ENCODE data around the gene TBC1D7. TPM values are rescaled to one million over a fixed set of nuclear protein-coding genes. Genes with fewer than 3 reads are reported as not detected.

Gene TBC1D7
- total RNA-seq, 1 experiment from 2014 or later = 152 TPM

- TF ChIP-seq, protein P1, sequence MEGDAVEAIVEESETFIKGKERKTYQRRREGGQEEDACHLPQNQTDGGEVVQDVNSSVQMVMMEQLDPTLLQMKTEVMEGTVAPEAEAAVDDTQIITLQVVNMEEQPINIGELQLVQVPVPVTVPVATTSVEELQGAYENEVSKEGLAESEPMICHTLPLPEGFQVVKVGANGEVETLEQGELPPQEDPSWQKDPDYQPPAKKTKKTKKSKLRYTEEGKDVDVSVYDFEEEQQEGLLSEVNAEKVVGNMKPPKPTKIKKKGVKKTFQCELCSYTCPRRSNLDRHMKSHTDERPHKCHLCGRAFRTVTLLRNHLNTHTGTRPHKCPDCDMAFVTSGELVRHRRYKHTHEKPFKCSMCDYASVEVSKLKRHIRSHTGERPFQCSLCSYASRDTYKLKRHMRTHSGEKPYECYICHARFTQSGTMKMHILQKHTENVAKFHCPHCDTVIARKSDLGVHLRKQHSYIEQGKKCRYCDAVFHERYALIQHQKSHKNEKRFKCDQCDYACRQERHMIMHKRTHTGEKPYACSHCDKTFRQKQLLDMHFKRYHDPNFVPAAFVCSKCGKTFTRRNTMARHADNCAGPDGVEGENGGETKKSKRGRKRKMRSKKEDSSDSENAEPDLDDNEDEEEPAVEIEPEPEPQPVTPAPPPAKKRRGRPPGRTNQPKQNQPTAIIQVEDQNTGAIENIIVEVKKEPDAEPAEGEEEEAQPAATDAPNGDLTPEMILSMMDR (IDR thresholded peaks at IDR 0.05; ENCODE audit: insufficient read depth in 1 of 2, low read depth in 1 of 2, low read length in 1 of 2, severe bottlenecking in 1 of 2, unreplicated experiment in 1 of 2) = no peak
- H3K4me1 Mint-ChIP-seq (ENCODE audit: low read depth, unreplicated experiment) = peaks cover 24% of the 10 kb centered on the region
Measured at GRCh38 chr6:13314806-13315205, 13.5 kb downstream of the TBC1D7 start.

GRCh38 chr6:13311155-13311554, 17.2 kb downstream of the TBC1D7 start:
- peaks cover 31% of the 10 kb centered on the region for H3K4me1 Mint-ChIP-seq (ENCODE audit: low read depth, unreplicated experiment)

More at GRCh38 chr6:13314806-13315205, 13.5 kb downstream of the TBC1D7 start:
- Mint-ChIP-seq H3K4me3 (ENCODE audit: unreplicated experiment) (no peak overlapping the region), H3K27me3 (ENCODE audit: insufficient read depth, unreplicated experiment) (no peaks in the 10 kb centered on the region), H3K36me3 (ENCODE audit: insufficient read depth, unreplicated experiment) (peaks cover 96% of the 10 kb centered on the region), H3K27ac (ENCODE audit: unreplicated experiment) (no peak overlapping the region), H3K9me3 (ENCODE audit: unreplicated experiment) (no peaks in the 10 kb centered on the region)
- Histone ChIP-seq H3K36me3 (ENCODE audit: control insufficient read depth, insufficient read depth, low read length) (no peaks in the 10 kb centered on the region), H3K4me3 (ENCODE audit: low read depth, low read length) (no peak overlapping the region), H3K4me1 (peaks cover 55% of the 10 kb centered on the region), H3K9me3 (peaks cover 3% of the 10 kb centered on the region; the same call in 1 of the 2 replicates), H3K27me3 (replicated peaks; ENCODE audit: control insufficient read depth, insufficient read depth, low read length) (no peaks in the 10 kb centered on the region)
- POLR2A ChIA-PET = no interaction called here
- BruUV-seq (replicated peaks) = no TSS peak
- no peak for DNase-seq
- intact Hi-C loops (cut with micrococcal nuclease; ENCODE audit: unreplicated experiment) = no loop called here
- CTCF ChIA-PET = no interaction called here

GRCh38 chr6:13308332-13308731, 20.0 kb downstream of the TBC1D7 start:
- Histone ChIP-seq H3K9me3 (no peaks in the 10 kb centered on the region), H3K4me3 (ENCODE audit: low read depth, low read length) (no peak overlapping the region), H3K36me3 (ENCODE audit: control insufficient read depth, insufficient read depth, low read length) (peaks cover 3% of the 10 kb centered on the region; the same call in 1 of the 2 replicates), H3K4me1 (peaks cover 28% of the 10 kb centered on the region), H3K27me3 (replicated peaks; ENCODE audit: control insufficient read depth, insufficient read depth, low read length) (no peaks in the 10 kb centered on the region)
- H3K9me3 Mint-ChIP-seq (ENCODE audit: unreplicated experiment) = no peaks in the 10 kb centered on the region
- no peaks in the 10 kb centered on the region for H3K27me3 Mint-ChIP-seq (ENCODE audit: insufficient read depth, unreplicated experiment)
- DNase-seq = no peak
- H3K27ac Mint-ChIP-seq (ENCODE audit: unreplicated experiment) = no peak overlapping the region
- BruUV-seq (replicated peaks) = no TSS peak
- ChIA-PET POLR2A (interaction anchor here (1.1 kb wide), 1 partner anchor 20 kb away, joined by 4 read pairs; the partner anchor contains the start of gene TBC1D7), CTCF (no interaction called here)
- intact Hi-C loops (cut with micrococcal nuclease; ENCODE audit: unreplicated experiment) = no loop called here
- H3K36me3 Mint-ChIP-seq (ENCODE audit: insufficient read depth, unreplicated experiment) = peaks cover 100% of the 10 kb centered on the region
- H3K4me1 Mint-ChIP-seq (ENCODE audit: low read depth, unreplicated experiment) = peaks cover 33% of the 10 kb centered on the region
- TF ChIP-seq, protein P1 (IDR thresholded peaks at IDR 0.05; ENCODE audit: insufficient read depth in 1 of 2, low read depth in 1 of 2, low read length in 1 of 2, severe bottlenecking in 1 of 2, unreplicated experiment in 1 of 2) = no peak
- no peak overlapping the region for H3K4me3 Mint-ChIP-seq (ENCODE audit: unreplicated experiment)

More at GRCh38 chr6:13311155-13311554, 17.2 kb downstream of the TBC1D7 start:
- Histone ChIP-seq H3K4me1 (peaks cover 37% of the 10 kb centered on the region), H3K36me3 (ENCODE audit: control insufficient read depth, insufficient read depth, low read length) (peaks cover 3% of the 10 kb centered on the region; the same call in 1 of the 2 replicates), H3K9me3 (no peaks in the 10 kb centered on the region), H3K27me3 (replicated peaks; ENCODE audit: control insufficient read depth, insufficient read depth, low read length) (no peaks in the 10 kb centered on the region), H3K4me3 (ENCODE audit: low read depth, low read length) (no peak overlapping the region)
- Mint-ChIP-seq H3K9me3 (ENCODE audit: unreplicated experiment) (no peaks in the 10 kb centered on the region), H3K27ac (ENCODE audit: unreplicated experiment) (no peak overlapping the region), H3K27me3 (ENCODE audit: insufficient read depth, unreplicated experiment) (no peaks in the 10 kb centered on the region), H3K4me3 (ENCODE audit: unreplicated experiment) (no peak overlapping the region), H3K36me3 (ENCODE audit: insufficient read depth, unreplicated experiment) (peaks cover 97% of the 10 kb centered on the region)
- TF ChIP-seq, protein P1 (IDR thresholded peaks at IDR 0.05; ENCODE audit: insufficient read depth in 1 of 2, low read depth in 1 of 2, low read length in 1 of 2, severe bottlenecking in 1 of 2, unreplicated experiment in 1 of 2) = no peak
- no TSS peak for BruUV-seq (replicated peaks)
- no peak for DNase-seq
- POLR2A ChIA-PET = no interaction called here
- CTCF ChIA-PET = no interaction called here
- intact Hi-C loops (cut with micrococcal nuclease; ENCODE audit: unreplicated experiment) = no loop called here

All from Caco-2 (cell line).